WTC11 (cell line): ENCODE results near the gene KCNH3. TPM values are rescaled to one million over a fixed set of nuclear protein-coding genes. Genes with fewer than 3 reads are reported as not detected.

Experiments used
- ATAC-seq: fragments of 200-7000 bp; cut with Tn5 transposase; 2 replicates; pipeline ENCODE4 v1.10.0; 2021; ENCODE audit warnings: mild to moderate bottlenecking, moderate library complexity
- CTCF ChIA-PET: fragments of 300-600 bp; sonication (Branson Sonifier 250); formaldehyde crosslinking; loops from one replicate; lab custom pipeline; 2021; ENCODE audit warnings: antibody characterized with exemption; lab: Charles Lee
- POLR2A ChIA-PET: fragments of 350-600 bp; sonication (Branson Sonifier 250); formaldehyde crosslinking; loops from one replicate; lab custom pipeline; 2021; ENCODE audit warnings: antibody characterized with exemption; lab: Charles Lee
- DNase-seq: peaks from one replicate; pipeline ENCODE4 v3.0.0; 2021; ENCODE audit warnings: low spot score
- H3K27ac Mint-ChIP-seq: 2 replicates; pipeline ENCODE4 v1.8.0; 2021; ENCODE audit warnings: mixed read lengths
- H3K27me3 Mint-ChIP-seq: 2 replicates; pipeline ENCODE4 v1.8.0; 2021; ENCODE audit warnings: low read depth, mild to moderate bottlenecking, moderate library complexity, mixed read lengths
- H3K36me3 Mint-ChIP-seq: 2 replicates; pipeline ENCODE4 v1.8.0; 2021; ENCODE audit warnings: mixed read lengths
- H3K4me1 Mint-ChIP-seq: 2 replicates; pipeline ENCODE4 v1.8.0; 2022; ENCODE audit warnings: mixed read lengths
- H3K4me3 Mint-ChIP-seq: 2 replicates; pipeline ENCODE4 v1.8.0; 2021; ENCODE audit warnings: mild to moderate bottlenecking, moderate library complexity, mixed read lengths
- H3K9me3 Mint-ChIP-seq: 2 replicates; pipeline ENCODE4 v1.8.0; 2021; ENCODE audit warnings: mixed read lengths
- CBFB ChIP-seq: sonication (generic); formaldehyde crosslinking; IDR thresholded peaks from 2 replicates; pipeline ENCODE4 v1.8.1; 2022; ENCODE audit warnings: mild to moderate bottlenecking, low read depth, missing genetic modification reagents
- CREM ChIP-seq: sonication (generic); formaldehyde crosslinking; IDR thresholded peaks from 2 replicates; pipeline ENCODE4 v1.8.1; 2022; ENCODE audit warnings: mild to moderate bottlenecking, missing genetic modification reagents, moderate library complexity
- GRHL2 ChIP-seq: fragments of 250-450 bp; sonication (Bioruptor Pico); IDR thresholded peaks from 2 replicates; pipeline ENCODE4 v1.8.0; 2022; ENCODE audit warnings: mild to moderate bottlenecking, moderate library complexity; ENCODE audit not compliant: insufficient replicate concordance, severe bottlenecking
- IRF2 ChIP-seq: sonication (generic); formaldehyde crosslinking; IDR thresholded peaks from 2 replicates; pipeline ENCODE4 v1.8.0; 2022; ENCODE audit warnings: low read depth, missing genetic modification reagents, borderline replicate concordance
- MYBL2 ChIP-seq: sonication (generic); formaldehyde crosslinking; IDR thresholded peaks from 2 replicates; pipeline ENCODE4 v1.8.1; 2023; ENCODE audit warnings: mild to moderate bottlenecking, moderate library complexity, missing genetic modification reagents
- NR2C2 ChIP-seq: sonication (generic); formaldehyde crosslinking; IDR thresholded peaks from 2 replicates; pipeline ENCODE4 v1.8.0; 2022; ENCODE audit warnings: mild to moderate bottlenecking, missing genetic modification reagents
- TCF7 ChIP-seq: sonication (generic); formaldehyde crosslinking; IDR thresholded peaks from 2 replicates; pipeline ENCODE4 v1.8.0; 2022; ENCODE audit warnings: mild to moderate bottlenecking, low read depth, missing genetic modification reagents, moderate library complexity
- TEAD1 ChIP-seq: sonication (generic); formaldehyde crosslinking; IDR thresholded peaks from 2 replicates; pipeline ENCODE4 v1.8.0; 2022; ENCODE audit warnings: mild to moderate bottlenecking, missing genetic modification reagents
- ZNF396 ChIP-seq: fragments of 250-450 bp; sonication (Bioruptor Pico); IDR thresholded peaks from 2 replicates; pipeline ENCODE4 v1.8.0; 2021; ENCODE audit warnings: mild to moderate bottlenecking, moderate library complexity, borderline replicate concordance
- ZNF416 ChIP-seq: fragments of 250-450 bp; sonication (Bioruptor Pico); IDR thresholded peaks from 2 replicates; pipeline ENCODE4 v1.9.0; 2021; ENCODE audit warnings: mild to moderate bottlenecking, inconsistent platforms
- total RNA-seq: library from RNA; stranded (reverse); gene quantifications from 3 replicates; pipeline ENCODE4 v1.2.3, GENCODE V29; 2021
- TF ChIP-seq, protein P1 (sequence below): sonication (generic); formaldehyde crosslinking; IDR thresholded peaks from 2 replicates; pipeline ENCODE4 v1.8.1; 2022; ENCODE audit warnings: low read depth, mild to moderate bottlenecking, moderate library complexity, missing genetic modification reagents, borderline replicate concordance
- TF ChIP-seq, protein P2 (sequence below): sonication (generic); formaldehyde crosslinking; IDR thresholded peaks from 2 replicates; pipeline ENCODE4 v1.8.1; 2023; ENCODE audit warnings: mild to moderate bottlenecking, missing genetic modification reagents, moderate library complexity
- TF ChIP-seq, protein P3 (sequence below): fragments of 250-450 bp; sonication (Bioruptor Pico); IDR thresholded peaks from 2 replicates; pipeline ENCODE4 v1.9.0; 2021; ENCODE audit warnings: mild to moderate bottlenecking
- TF ChIP-seq, protein P4 (sequence below): sonication (generic); formaldehyde crosslinking; IDR thresholded peaks from 2 replicates; pipeline ENCODE4 v1.8.1; 2022; ENCODE audit warnings: mild to moderate bottlenecking, moderate library complexity, missing genetic modification reagents
- TF ChIP-seq, protein P5 (sequence below): sonication (generic); formaldehyde crosslinking; IDR thresholded peaks from 2 replicates; pipeline ENCODE4 v1.8.1; 2023; ENCODE audit warnings: mild to moderate bottlenecking, missing genetic modification reagents, moderate library complexity
- TF ChIP-seq, protein P6 (sequence below): sonication (generic); formaldehyde crosslinking; IDR thresholded peaks from 2 replicates; pipeline ENCODE4 v1.8.1; 2022; ENCODE audit warnings: low read depth, missing genetic modification reagents, borderline replicate concordance
- TF ChIP-seq, protein P7 (sequence below): fragments of 250-450 bp; sonication (Bioruptor Pico); IDR thresholded peaks from 2 replicates; pipeline ENCODE4 v2.1.2; 2022; ENCODE audit warnings: mild to moderate bottlenecking, moderate library complexity
- TF ChIP-seq, protein P8 (sequence below): sonication (generic); formaldehyde crosslinking; conservative IDR thresholded peaks from 2 replicates; pipeline ENCODE4 v1.8.1; 2022; ENCODE audit warnings: mild to moderate bottlenecking, missing genetic modification reagents
- TF ChIP-seq, protein P9 (sequence below): sonication (generic); formaldehyde crosslinking; IDR thresholded peaks from 2 replicates; pipeline ENCODE4 v1.8.0; 2022; ENCODE audit warnings: mild to moderate bottlenecking, missing genetic modification reagents
- TF ChIP-seq, protein P10 (sequence below): sonication (generic); formaldehyde crosslinking; IDR thresholded peaks from 2 replicates; pipeline ENCODE4 v1.8.1; 2023; ENCODE audit warnings: mild to moderate bottlenecking, missing genetic modification reagents, borderline replicate concordance

KCNH3 gene
- total RNA-seq, 1 experiment from 2014 or later, result 0.44 TPM

DNA sequence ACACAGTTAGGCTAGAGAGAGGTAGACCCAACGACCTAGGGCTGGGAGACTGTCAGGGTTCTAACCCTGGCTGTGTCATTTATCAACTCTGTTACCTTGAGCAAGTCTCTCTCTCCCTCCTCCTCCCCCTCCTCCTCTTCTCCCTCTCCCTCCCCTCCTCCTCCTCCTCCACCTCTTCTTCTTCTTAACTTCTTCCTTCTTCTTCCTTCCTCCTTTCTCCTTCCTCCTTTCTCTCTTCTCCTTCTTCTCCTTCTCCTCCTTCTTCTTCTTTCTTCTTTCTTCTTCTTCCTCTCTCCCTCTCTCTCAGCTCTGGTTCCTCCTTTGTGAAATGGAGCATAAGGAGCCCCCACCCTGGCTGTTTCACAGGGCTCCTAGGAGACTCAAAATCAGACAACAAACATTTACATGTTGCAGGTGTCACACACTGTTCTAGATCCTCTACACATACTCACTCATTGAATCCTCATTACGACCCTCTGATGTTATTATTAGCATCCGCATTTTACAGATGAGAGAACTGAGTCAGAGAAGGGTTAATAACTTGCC is 2.2 kb upstream of the KCNH3 start:
- Mint-ChIP-seq H3K27me3 (peaks cover 70% of the 10 kb centered on the region), H3K27ac (no peak overlapping the region), H3K36me3 (no peaks in the 10 kb centered on the region), H3K4me3 (peak overlapping the region; percentile 74; the same call in 1 of the 2 replicates), H3K4me1 (peaks cover 24% of the 10 kb centered on the region), H3K9me3 (no peaks in the 10 kb centered on the region)
- ChIA-PET POLR2A (no interaction called here), CTCF (interaction anchor here (0.6 to 4.7 kb wide), 19 partner anchors 17 to 270 kb away, joined by 3 to 26 read pairs (median 5); partner anchors contain the start of genes PRPF40B, PRPH and SPATS2)
- ATAC-seq (no peak), DNase-seq (no peak)
- TF ChIP-seq, protein P1, sequence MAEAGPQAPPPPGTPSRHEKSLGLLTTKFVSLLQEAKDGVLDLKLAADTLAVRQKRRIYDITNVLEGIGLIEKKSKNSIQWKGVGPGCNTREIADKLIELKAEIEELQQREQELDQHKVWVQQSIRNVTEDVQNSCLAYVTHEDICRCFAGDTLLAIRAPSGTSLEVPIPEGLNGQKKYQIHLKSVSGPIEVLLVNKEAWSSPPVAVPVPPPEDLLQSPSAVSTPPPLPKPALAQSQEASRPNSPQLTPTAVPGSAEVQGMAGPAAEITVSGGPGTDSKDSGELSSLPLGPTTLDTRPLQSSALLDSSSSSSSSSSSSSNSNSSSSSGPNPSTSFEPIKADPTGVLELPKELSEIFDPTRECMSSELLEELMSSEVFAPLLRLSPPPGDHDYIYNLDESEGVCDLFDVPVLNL (CRISPR knock-in tag), result no peak
- TF ChIP-seq NR2C2 (no peak), TEAD1 (CRISPR knock-in tag) (no peak), CBFB (no peak)
- TF ChIP-seq, protein P2, sequence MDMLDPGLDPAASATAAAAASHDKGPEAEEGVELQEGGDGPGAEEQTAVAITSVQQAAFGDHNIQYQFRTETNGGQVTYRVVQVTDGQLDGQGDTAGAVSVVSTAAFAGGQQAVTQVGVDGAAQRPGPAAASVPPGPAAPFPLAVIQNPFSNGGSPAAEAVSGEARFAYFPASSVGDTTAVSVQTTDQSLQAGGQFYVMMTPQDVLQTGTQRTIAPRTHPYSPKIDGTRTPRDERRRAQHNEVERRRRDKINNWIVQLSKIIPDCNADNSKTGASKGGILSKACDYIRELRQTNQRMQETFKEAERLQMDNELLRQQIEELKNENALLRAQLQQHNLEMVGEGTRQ (CRISPR knock-in tag), result no peak
- TF ChIP-seq, protein P3, sequence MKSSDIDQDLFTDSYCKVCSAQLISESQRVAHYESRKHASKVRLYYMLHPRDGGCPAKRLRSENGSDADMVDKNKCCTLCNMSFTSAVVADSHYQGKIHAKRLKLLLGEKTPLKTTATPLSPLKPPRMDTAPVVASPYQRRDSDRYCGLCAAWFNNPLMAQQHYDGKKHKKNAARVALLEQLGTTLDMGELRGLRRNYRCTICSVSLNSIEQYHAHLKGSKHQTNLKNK (CRISPR knock-in tag), result no peak
- TF ChIP-seq, protein P4, sequence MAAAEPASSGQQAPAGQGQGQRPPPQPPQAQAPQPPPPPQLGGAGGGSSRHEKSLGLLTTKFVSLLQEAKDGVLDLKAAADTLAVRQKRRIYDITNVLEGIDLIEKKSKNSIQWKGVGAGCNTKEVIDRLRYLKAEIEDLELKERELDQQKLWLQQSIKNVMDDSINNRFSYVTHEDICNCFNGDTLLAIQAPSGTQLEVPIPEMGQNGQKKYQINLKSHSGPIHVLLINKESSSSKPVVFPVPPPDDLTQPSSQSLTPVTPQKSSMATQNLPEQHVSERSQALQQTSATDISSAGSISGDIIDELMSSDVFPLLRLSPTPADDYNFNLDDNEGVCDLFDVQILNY, result no peak

DNA sequence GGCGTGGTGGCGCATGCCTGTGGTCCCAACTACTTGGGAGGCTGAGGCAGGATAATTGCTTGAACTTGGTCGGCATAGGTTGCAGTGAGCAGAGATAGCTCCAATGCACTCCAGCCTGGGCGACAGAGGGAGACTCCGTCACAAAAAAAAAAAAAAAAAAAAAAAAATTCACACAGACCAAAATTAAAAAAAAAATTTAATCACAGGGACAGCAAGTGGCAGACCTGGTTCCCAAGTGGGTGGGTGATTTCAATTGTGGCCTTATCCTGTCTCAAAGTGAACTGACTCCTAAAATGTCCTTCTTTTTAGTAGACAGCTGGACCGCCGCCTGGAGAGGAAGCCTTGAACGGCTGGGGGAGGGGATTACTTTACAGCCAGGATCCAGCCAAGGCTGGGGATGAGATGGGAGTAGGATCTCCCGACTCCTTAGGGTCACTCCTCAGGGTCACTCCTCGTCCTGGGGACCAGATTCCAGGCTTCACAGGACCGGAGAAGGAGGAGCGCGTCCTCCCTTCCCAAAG is 1.5 kb upstream of the KCNH3 start:
- Mint-ChIP-seq H3K9me3 (no peaks in the 10 kb centered on the region), H3K27me3 (peaks cover 77% of the 10 kb centered on the region), H3K4me1 (peaks cover 24% of the 10 kb centered on the region), H3K36me3 (no peaks in the 10 kb centered on the region), H3K27ac (no peak overlapping the region), H3K4me3 (peak overlapping the region; percentile 74)
- peak; percentile 2; the same call in 1 of the 2 replicates for ATAC-seq
- ChIA-PET CTCF (interaction anchor here (0.6 to 4.7 kb wide), 18 partner anchors 10 to 271 kb away, joined by 3 to 26 read pairs (median 4); partner anchors contain the start of genes PRPF40B, PRPH and SPATS2), POLR2A (interaction anchor here (0.6 kb wide), 1 partner anchor 213 kb away, joined by 3 read pairs; no protein-coding TSS in a partner anchor)
- DNase-seq, result no peak
- no peak for TF ChIP-seq MYBL2 (CRISPR knock-in tag)
- TF ChIP-seq, protein P2 (CRISPR knock-in tag), result no peak
- no peak for TF ChIP-seq IRF2
- TF ChIP-seq ZNF396 (CRISPR knock-in tag), result no peak
- TF ChIP-seq, protein P5, sequence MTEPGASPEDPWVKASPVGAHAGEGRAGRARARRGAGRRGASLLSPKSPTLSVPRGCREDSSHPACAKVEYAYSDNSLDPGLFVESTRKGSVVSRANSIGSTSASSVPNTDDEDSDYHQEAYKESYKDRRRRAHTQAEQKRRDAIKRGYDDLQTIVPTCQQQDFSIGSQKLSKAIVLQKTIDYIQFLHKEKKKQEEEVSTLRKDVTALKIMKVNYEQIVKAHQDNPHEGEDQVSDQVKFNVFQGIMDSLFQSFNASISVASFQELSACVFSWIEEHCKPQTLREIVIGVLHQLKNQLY (CRISPR knock-in tag), result no peak
- no peak for TF ChIP-seq CREM (CRISPR knock-in tag)
- TF ChIP-seq TCF7, result no peak
- TF ChIP-seq, protein P6, sequence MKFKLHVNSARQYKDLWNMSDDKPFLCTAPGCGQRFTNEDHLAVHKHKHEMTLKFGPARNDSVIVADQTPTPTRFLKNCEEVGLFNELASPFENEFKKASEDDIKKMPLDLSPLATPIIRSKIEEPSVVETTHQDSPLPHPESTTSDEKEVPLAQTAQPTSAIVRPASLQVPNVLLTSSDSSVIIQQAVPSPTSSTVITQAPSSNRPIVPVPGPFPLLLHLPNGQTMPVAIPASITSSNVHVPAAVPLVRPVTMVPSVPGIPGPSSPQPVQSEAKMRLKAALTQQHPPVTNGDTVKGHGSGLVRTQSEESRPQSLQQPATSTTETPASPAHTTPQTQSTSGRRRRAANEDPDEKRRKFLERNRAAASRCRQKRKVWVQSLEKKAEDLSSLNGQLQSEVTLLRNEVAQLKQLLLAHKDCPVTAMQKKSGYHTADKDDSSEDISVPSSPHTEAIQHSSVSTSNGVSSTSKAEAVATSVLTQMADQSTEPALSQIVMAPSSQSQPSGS (CRISPR knock-in tag), result no peak
- TF ChIP-seq, protein P7, sequence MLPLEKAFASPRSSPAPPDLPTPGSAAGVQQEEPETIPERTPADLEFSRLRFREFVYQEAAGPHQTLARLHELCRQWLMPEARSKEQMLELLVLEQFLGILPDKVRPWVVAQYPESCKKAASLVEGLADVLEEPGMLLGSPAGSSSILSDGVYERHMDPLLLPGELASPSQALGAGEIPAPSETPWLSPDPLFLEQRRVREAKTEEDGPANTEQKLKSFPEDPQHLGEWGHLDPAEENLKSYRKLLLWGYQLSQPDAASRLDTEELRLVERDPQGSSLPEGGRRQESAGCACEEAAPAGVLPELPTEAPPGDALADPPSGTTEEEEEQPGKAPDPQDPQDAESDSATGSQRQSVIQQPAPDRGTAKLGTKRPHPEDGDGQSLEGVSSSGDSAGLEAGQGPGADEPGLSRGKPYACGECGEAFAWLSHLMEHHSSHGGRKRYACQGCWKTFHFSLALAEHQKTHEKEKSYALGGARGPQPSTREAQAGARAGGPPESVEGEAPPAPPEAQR (CRISPR knock-in tag), result no peak
- TF ChIP-seq, protein P8, sequence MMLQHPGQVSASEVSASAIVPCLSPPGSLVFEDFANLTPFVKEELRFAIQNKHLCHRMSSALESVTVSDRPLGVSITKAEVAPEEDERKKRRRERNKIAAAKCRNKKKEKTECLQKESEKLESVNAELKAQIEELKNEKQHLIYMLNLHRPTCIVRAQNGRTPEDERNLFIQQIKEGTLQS, result no peak
- TF ChIP-seq, protein P9, sequence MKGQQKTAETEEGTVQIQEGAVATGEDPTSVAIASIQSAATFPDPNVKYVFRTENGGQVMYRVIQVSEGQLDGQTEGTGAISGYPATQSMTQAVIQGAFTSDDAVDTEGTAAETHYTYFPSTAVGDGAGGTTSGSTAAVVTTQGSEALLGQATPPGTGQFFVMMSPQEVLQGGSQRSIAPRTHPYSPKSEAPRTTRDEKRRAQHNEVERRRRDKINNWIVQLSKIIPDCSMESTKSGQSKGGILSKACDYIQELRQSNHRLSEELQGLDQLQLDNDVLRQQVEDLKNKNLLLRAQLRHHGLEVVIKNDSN (CRISPR knock-in tag), result no peak
- no peak for TF ChIP-seq GRHL2 (CRISPR knock-in tag)
- TF ChIP-seq, protein P10, sequence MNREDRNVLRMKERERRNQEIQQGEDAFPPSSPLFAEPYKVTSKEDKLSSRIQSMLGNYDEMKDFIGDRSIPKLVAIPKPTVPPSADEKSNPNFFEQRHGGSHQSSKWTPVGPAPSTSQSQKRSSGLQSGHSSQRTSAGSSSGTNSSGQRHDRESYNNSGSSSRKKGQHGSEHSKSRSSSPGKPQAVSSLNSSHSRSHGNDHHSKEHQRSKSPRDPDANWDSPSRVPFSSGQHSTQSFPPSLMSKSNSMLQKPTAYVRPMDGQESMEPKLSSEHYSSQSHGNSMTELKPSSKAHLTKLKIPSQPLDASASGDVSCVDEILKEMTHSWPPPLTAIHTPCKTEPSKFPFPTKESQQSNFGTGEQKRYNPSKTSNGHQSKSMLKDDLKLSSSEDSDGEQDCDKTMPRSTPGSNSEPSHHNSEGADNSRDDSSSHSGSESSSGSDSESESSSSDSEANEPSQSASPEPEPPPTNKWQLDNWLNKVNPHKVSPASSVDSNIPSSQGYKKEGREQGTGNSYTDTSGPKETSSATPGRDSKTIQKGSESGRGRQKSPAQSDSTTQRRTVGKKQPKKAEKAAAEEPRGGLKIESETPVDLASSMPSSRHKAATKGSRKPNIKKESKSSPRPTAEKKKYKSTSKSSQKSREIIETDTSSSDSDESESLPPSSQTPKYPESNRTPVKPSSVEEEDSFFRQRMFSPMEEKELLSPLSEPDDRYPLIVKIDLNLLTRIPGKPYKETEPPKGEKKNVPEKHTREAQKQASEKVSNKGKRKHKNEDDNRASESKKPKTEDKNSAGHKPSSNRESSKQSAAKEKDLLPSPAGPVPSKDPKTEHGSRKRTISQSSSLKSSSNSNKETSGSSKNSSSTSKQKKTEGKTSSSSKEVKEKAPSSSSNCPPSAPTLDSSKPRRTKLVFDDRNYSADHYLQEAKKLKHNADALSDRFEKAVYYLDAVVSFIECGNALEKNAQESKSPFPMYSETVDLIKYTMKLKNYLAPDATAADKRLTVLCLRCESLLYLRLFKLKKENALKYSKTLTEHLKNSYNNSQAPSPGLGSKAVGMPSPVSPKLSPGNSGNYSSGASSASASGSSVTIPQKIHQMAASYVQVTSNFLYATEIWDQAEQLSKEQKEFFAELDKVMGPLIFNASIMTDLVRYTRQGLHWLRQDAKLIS (CRISPR knock-in tag), result no peak
- TF ChIP-seq ZNF416 (CRISPR knock-in tag), result no peak
